ENCODE results near the gene GRIA1. TPM values are rescaled to one million over a fixed set of nuclear protein-coding genes. Genes with fewer than 3 reads are reported as not detected.

Gene GRIA1
- total and polyA plus RNA-seq, 2 of the 4 experiments (the other 2 are of a cell fraction), result 0.48 to 1.3 TPM

DNA sequence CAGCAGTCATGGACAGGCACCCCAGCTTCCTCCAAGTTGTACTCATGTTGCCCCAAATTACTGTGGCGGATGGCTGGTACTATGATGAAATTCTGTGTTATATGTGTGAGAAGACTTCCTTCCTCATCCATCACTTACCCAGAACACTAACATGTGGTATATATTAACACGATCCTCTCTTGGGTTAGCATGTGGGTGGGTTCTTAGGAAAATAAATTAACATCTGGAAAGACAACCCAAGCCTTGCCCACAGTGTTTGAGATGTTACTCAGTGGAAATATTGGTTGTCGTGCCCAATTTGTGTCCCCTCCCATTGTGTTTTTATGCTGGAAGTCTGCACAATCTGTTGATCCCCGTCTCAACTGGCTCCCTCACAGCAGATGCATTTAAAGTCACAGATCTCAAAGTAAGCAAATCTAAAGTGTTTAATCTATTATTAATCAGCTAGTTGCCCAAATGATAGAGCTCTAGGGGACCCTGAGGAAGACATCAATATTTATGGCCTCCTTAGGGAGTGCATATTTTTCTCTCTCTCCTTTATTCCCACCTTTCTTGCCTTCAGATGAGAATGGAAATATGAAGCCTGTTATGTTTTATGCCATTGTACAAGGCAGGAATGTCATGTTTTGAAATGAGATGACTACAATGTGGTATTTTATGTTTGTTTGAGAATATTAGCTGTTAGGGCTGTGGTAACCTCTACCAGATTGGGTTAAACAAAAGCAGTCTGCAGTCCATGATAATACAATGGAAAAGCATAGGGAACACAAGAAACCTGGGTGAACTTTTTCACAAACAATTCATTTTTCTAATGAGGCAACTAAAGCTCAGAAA lies 93.9 kb downstream of the GRIA1 start:
- Histone ChIP-seq H3K9me3 (ENCODE audit: control insufficient read depth, insufficient read depth, low read length) (no peaks in the 10 kb centered on the region), H2AFZ (replicated peaks; ENCODE audit: low read length, poor library complexity) (no peak overlapping the region), H3K4me2 (ENCODE audit: low read depth, low read length) (no peak overlapping the region), H3K4me1 (ENCODE audit: control insufficient read depth, insufficient read depth, low read length) (peaks cover 2% of the 10 kb centered on the region; the same call in 1 of the 2 replicates), H2BK15ac (ENCODE audit: low read depth, low read length) (no peak overlapping the region), H2AK9ac (replicated peaks; ENCODE audit: low read depth, low read length, poor library complexity) (no peak overlapping the region), H3K14ac (replicated peaks; ENCODE audit: low read depth, low read length) (no peak overlapping the region), H2BK5ac (ENCODE audit: low read depth, low read length, poor library complexity, severe bottlenecking) (no peak overlapping the region), H3K56ac (ENCODE audit: extremely low read depth, insufficient read depth, low read length) (no peak overlapping the region), H2AK5ac (ENCODE audit: low read depth, low read length) (no peak overlapping the region), H3K9me1 (ENCODE audit: insufficient read depth, low read length) (no peaks in the 10 kb centered on the region), H3K27me3 (ENCODE audit: control insufficient read depth, insufficient read depth, low read length) (no peaks in the 10 kb centered on the region), H4K91ac (ENCODE audit: insufficient read depth, low read depth, low read length) (no peak overlapping the region), H3K4me3 (ENCODE audit: insufficient read depth, low read depth, low read length) (no peak overlapping the region), H2BK120ac (ENCODE audit: low read depth, low read length) (no peak overlapping the region), H3K27ac (ENCODE audit: insufficient read depth, low read length) (no peak overlapping the region), H4K20me1 (ENCODE audit: insufficient read depth, low read length) (no peaks in the 10 kb centered on the region), H3K9ac (ENCODE audit: low read depth, low read length) (no peak overlapping the region), H3K23ac (ENCODE audit: low read depth, low read length) (no peak overlapping the region), H2BK20ac (ENCODE audit: low read depth, low read length) (no peak overlapping the region), H4K5ac (ENCODE audit: low read depth, low read length) (no peak overlapping the region), H3K4ac (ENCODE audit: low read depth, low read length) (no peak overlapping the region), H3K36me3 (ENCODE audit: control insufficient read depth, insufficient read depth, low read length) (no peaks in the 10 kb centered on the region), H4K8ac (ENCODE audit: low read depth in 2 of 2, low read length in 2 of 2) (no peak overlapping the region), H3K79me1 (ENCODE audit: low read depth in 1 of 2, low read length in 2 of 2) (no peaks in the 10 kb centered on the region), H3K18ac (ENCODE audit: low read depth, low read length) (no peak overlapping the region)
- ATAC-seq (ENCODE audit: low read depth) (peak; percentile 76), DNase-seq (peak; percentile 20)
- BruUV-seq (replicated peaks), result no TSS peak
- no peak for TF ChIP-seq CHD1 (IDR thresholded peaks at IDR 0.05; ENCODE audit: low read depth, low read length)
- TF ChIP-seq RAD21 (IDR thresholded peaks at IDR 0.05; ENCODE audit: low read length), result no peak
- TF ChIP-seq, protein P1, sequence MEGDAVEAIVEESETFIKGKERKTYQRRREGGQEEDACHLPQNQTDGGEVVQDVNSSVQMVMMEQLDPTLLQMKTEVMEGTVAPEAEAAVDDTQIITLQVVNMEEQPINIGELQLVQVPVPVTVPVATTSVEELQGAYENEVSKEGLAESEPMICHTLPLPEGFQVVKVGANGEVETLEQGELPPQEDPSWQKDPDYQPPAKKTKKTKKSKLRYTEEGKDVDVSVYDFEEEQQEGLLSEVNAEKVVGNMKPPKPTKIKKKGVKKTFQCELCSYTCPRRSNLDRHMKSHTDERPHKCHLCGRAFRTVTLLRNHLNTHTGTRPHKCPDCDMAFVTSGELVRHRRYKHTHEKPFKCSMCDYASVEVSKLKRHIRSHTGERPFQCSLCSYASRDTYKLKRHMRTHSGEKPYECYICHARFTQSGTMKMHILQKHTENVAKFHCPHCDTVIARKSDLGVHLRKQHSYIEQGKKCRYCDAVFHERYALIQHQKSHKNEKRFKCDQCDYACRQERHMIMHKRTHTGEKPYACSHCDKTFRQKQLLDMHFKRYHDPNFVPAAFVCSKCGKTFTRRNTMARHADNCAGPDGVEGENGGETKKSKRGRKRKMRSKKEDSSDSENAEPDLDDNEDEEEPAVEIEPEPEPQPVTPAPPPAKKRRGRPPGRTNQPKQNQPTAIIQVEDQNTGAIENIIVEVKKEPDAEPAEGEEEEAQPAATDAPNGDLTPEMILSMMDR (conservative IDR thresholded peaks at IDR 0.05; ENCODE audit: low read depth, low read length), result no peak
- TF ChIP-seq, protein P2, sequence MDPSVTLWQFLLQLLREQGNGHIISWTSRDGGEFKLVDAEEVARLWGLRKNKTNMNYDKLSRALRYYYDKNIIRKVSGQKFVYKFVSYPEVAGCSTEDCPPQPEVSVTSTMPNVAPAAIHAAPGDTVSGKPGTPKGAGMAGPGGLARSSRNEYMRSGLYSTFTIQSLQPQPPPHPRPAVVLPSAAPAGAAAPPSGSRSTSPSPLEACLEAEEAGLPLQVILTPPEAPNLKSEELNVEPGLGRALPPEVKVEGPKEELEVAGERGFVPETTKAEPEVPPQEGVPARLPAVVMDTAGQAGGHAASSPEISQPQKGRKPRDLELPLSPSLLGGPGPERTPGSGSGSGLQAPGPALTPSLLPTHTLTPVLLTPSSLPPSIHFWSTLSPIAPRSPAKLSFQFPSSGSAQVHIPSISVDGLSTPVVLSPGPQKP (IDR thresholded peaks at IDR 0.05; ENCODE audit: borderline replicate concordance, low read depth, low read length), result no peak
- TF ChIP-seq CEBPB (IDR thresholded peaks at IDR 0.05; ENCODE audit: low read depth, low read length), result no peak
- POLR2A ChIA-PET (ENCODE audit: unreplicated experiment), result no interaction called here
- dilution Hi-C loops (cut with HindIII; ENCODE audit: low sequenced_read_pairs, unreplicated experiment), result no loop called here
- intact Hi-C loops (cut with micrococcal nuclease), result no loop called here
- WGBS, 2 experiments (ENCODE audit: extremely low coverage in 2 of 2, insufficient read length in 1 of 2), result no CpG with 5 or more reads among the region's 4 CpGs
- CTCF ChIA-PET, result interaction anchor here (0.7 kb wide), 1 partner anchor 29 kb away, joined by 3 read pairs; no protein-coding TSS in a partner anchor
- in situ Hi-C loops (cut with MboI; ENCODE audit: low sequenced_read_pairs), result no loop called here
